IPS-20b (cell line): ENCODE measurements around the gene PAGR1.
"Not testable (repeated sequence)": the region's sequence is repeated elsewhere in the genome, so short reads cannot be mapped to it uniquely, and the experiment has no call there.

Source experiments
- H3K27ac ChIP-seq: one replicate; pipeline ENCODE4 v1.5.1; 2013; ENCODE audit warnings: low read length
- H3K27me3 ChIP-seq: 2 replicates; pipeline ENCODE4 v1.6.1; 2013; ENCODE audit warnings: mild to moderate bottlenecking, low read length, inconsistent platforms; ENCODE audit not compliant: insufficient read depth
- H3K36me3 ChIP-seq: 2 replicates; pipeline ENCODE4 v1.6.1; 2013; ENCODE audit warnings: low read depth, mild to moderate bottlenecking, inconsistent platforms, low read length, moderate library complexity; ENCODE audit not compliant: insufficient read depth
- H3K4me1 ChIP-seq: 2 replicates; pipeline ENCODE4 v1.6.1; 2013; ENCODE audit warnings: mild to moderate bottlenecking, control low read depth, inconsistent platforms, low read length, moderate library complexity; ENCODE audit not compliant: insufficient read depth
- H3K4me3 ChIP-seq: 2 replicates; pipeline ENCODE4 v1.5.1; 2013; ENCODE audit warnings: mild to moderate bottlenecking, low read length, inconsistent platforms
- H3K9ac ChIP-seq: 2 replicates; pipeline ENCODE4 v1.6.1; 2013; ENCODE audit warnings: low read depth, mild to moderate bottlenecking, inconsistent platforms, low read length, moderate library complexity
- H3K9me3 ChIP-seq: 2 replicates; pipeline ENCODE4 v1.6.1; 2013; ENCODE audit warnings: mild to moderate bottlenecking, low read depth, low read length, inconsistent platforms; ENCODE audit not compliant: insufficient read depth

Gene PAGR1

DNA sequence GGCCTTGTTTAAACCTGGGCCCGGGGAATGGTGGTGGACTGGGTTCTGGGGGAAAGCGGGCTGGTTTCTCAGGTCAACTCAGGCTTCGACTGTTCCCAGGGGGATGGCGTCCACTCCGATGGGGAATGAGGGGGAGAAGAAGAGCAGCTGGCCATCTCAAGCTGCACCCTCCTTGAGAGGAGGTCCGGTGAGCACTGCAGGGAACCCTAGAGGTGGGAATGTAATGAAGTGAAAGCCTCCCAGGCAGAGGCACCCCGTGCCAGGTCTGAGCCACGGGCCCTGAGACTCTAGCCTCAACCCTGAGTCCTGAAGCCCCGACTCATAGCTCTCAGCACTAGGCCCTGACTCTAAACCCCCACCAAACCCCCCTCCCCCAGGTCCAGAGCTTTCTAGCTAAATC is 48.3 kb downstream of the PAGR1 start:
- H3K36me3 ChIP-seq = peaks cover 16% of the 10 kb centered on the region
- no peak overlapping the region for H3K4me3 ChIP-seq
- no peaks in the 10 kb centered on the region for H3K27me3 ChIP-seq
- no peaks in the 10 kb centered on the region for H3K4me1 ChIP-seq
- H3K27ac ChIP-seq = no peak overlapping the region
- H3K9ac ChIP-seq = no peak overlapping the region
- no peaks in the 10 kb centered on the region for H3K9me3 ChIP-seq

DNA sequence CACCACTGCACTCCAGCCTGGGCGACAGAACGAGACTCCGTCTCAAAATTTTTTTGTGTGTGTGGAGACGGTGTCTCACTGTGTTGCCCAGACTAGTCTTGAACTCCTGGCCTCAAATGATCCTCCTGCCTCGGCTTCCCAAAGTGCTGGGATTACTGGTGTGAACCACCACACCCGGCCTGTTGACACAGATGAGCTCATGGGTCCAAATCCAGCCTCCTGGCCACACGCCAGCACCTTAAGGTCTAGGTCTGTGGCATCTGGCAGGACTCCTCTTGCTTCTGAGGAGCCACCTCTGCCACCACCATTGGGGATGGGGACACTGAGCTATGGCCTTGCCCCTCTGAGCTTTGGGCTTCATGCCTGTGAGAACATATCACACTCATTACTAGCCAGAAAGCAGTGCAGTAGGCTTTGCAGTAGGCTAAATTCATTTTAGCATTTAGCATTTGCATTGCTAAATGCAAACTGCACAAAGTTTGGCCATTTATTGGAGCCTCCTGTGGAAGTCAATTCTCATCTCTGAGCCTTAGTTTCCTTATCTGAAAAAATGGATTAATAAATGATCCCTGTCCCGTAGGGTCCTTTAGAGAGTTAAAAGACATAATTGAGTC is 52.6 kb downstream of the PAGR1 start:
- Histone ChIP-seq H3K27ac (no peak overlapping the region), H3K4me3 (no peak overlapping the region), H3K27me3 (no peaks in the 10 kb centered on the region), H3K9ac (no peak overlapping the region), H3K36me3 (0 out of 2 replicates have a peak, but pooled peaks cover 5% of the 10 kb centered on the region), H3K4me1 (no peaks in the 10 kb centered on the region), H3K9me3 (no peaks in the 10 kb centered on the region)

DNA sequence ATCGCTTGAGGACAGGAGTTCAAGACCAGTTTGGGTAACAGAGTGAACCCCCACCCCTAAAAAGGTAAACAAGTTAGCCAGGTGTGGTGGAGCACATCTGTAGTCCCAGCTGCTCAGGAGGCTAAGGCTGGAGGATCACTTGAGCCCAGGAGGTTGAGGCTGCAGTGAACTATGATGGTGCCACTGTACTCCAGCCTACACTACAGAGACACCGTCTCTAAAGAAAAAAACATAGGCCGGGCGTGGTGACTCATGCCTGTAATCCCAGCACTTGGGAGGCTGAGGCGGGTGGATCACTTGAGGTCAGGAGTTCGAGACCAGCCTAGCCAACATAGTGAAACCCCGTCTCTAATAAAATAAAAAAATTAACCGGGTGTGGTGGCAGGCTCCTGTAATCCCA is 53.1 kb downstream of the PAGR1 start:
- H3K9me3 ChIP-seq, H3K4me3 ChIP-seq, H3K4me1 ChIP-seq, H3K9ac ChIP-seq, H3K27ac ChIP-seq, H3K27me3 ChIP-seq, H3K36me3 ChIP-seq: not testable (repeated sequence)
